GM12875 (cell line): ENCODE measurements around the gene DFFA.

Experiments
- H3K4me3 ChIP-seq: one replicate; pipeline ENCODE4 v1.5.1; 2011; ENCODE audit warnings: low read depth, low read length, control low read depth
- CTCF ChIP-seq: IDR thresholded peaks from 2 replicates; pipeline ENCODE4 v1.5.1; 2011; ENCODE audit warnings: low read depth, mild to moderate bottlenecking, control low read depth, inconsistent platforms, low read length, moderate library complexity, borderline replicate concordance; ENCODE audit not compliant: insufficient read depth

DFFA gene

GRCh38 chr1:10415211-10415930 is 57.0 kb downstream of the DFFA start:
- no peak for TF ChIP-seq CTCF
- H3K4me3 ChIP-seq: no peak overlapping the region

- H3K4me3 ChIP-seq: no peak overlapping the region
- no peak for TF ChIP-seq CTCF
These were observed 65.1 kb downstream of the DFFA start for GRCh38 chr1:10407201-10407600.
